DND-41 (cell line): ENCODE data around the gene C17orf107.

Experiments used
- ATAC-seq: fragments of 200-7000 bp; cut with Tn5 transposase; 3 replicates; pipeline ENCODE4 v1.9.1; 2021; ENCODE audit warnings: low read depth; ENCODE audit not compliant: insufficient read depth
- DNase-seq: peaks from one replicate; pipeline ENCODE4 v3.0.0-alpha.2; 2020
- H2AFZ ChIP-seq: 2 replicates; pipeline ENCODE4 v1.6.0; 2012; ENCODE audit warnings: low read depth, low read length
- H3K27ac ChIP-seq: 2 replicates; pipeline ENCODE4 v1.5.1; 2012; ENCODE audit warnings: low read length, inconsistent platforms
- H3K27me3 ChIP-seq: fragments of 200-600 bp; sonication (generic); 2 replicates; pipeline ENCODE4 v1.6.0; 2012; ENCODE audit warnings: low read length, mild to moderate bottlenecking, inconsistent platforms; ENCODE audit not compliant: insufficient read depth, poor library complexity
- H3K36me3 ChIP-seq: 2 replicates; pipeline ENCODE4 v1.5.1; 2012; ENCODE audit warnings: low read length, inconsistent platforms; ENCODE audit not compliant: insufficient read depth
- H3K4me1 ChIP-seq: 2 replicates; pipeline ENCODE4 v1.5.1; 2012; ENCODE audit warnings: mild to moderate bottlenecking, low read length; ENCODE audit not compliant: insufficient read depth
- H3K4me2 ChIP-seq: 2 replicates; pipeline ENCODE4 v1.6.0; 2012; ENCODE audit warnings: mild to moderate bottlenecking, moderate library complexity, low read length, inconsistent platforms; ENCODE audit not compliant: insufficient read depth
- H3K4me3 ChIP-seq, 2 experiments: fragments of 200-600 bp in 1 of 2; shearing (Covaris generic) in 1 of 2; 2 replicates each; pipeline ENCODE4 v1.5.1; 2012 to 2016; ENCODE audit warnings: inconsistent platforms in 2 of 2, low read length in 2 of 2, mild to moderate bottlenecking in 2 of 2, low read depth in 1 of 2, moderate library complexity in 1 of 2
- H3K79me2 ChIP-seq: 2 replicates; pipeline ENCODE4 v1.6.0; 2012; ENCODE audit warnings: low read length, inconsistent platforms; ENCODE audit not compliant: insufficient read depth
- H3K9ac ChIP-seq: 2 replicates; pipeline ENCODE4 v1.6.0; 2012; ENCODE audit warnings: low read depth, mild to moderate bottlenecking, inconsistent platforms, low read length, moderate library complexity
- H3K9me3 ChIP-seq: 2 replicates; pipeline ENCODE4 v1.5.1; 2012; ENCODE audit warnings: low read length, moderate library complexity, mild to moderate bottlenecking, inconsistent platforms; ENCODE audit not compliant: insufficient read depth, severe bottlenecking
- H4K20me1 ChIP-seq: 2 replicates; pipeline ENCODE4 v1.6.0; 2012; ENCODE audit warnings: low read length; ENCODE audit not compliant: insufficient read depth
- CTCF ChIP-seq: IDR thresholded peaks from 2 replicates; pipeline ENCODE4 v1.5.1; 2012; ENCODE audit warnings: borderline replicate concordance, low read length, moderate library complexity, mild to moderate bottlenecking; ENCODE audit not compliant: poor library complexity, severe bottlenecking; ENCODE audit errors: extremely low read depth
- EZH2 ChIP-seq: IDR thresholded peaks from 3 replicates; pipeline ENCODE4 v1.6.1; 2012; ENCODE audit warnings: borderline replicate concordance, low read depth, mild to moderate bottlenecking, moderate library complexity, low read length, inconsistent platforms; ENCODE audit not compliant: severe bottlenecking

Gene C17orf107

GRCh38 chr17:4897198-4897687 is 2.1 kb upstream of the C17orf107 start:
- ATAC-seq, result no peak
- Histone ChIP-seq H3K4me2 (no peak overlapping the region), H3K4me1 (peaks cover under 1% of the 10 kb centered on the region; the same call in 1 of the 2 replicates), H3K27ac (no peak overlapping the region), H3K9ac (no peak overlapping the region), H3K27me3 (no peaks in the 10 kb centered on the region), H3K36me3 (peaks cover 50% of the 10 kb centered on the region), H3K79me2 (no peaks in the 10 kb centered on the region), H4K20me1 (peaks cover 8% of the 10 kb centered on the region), H3K4me3 (no peak overlapping the region), H3K9me3 (no peaks in the 10 kb centered on the region), H2AFZ (no peak overlapping the region)
- no peak for DNase-seq
- TF ChIP-seq EZH2 (no peak), CTCF (no peak)

- no peak overlapping the region for H3K4me3 ChIP-seq
- DNase-seq, result no peak
- H3K27ac ChIP-seq, result no peak overlapping the region
- H3K4me1 ChIP-seq, result peaks cover 6% of the 10 kb centered on the region
- no peak overlapping the region for H3K4me2 ChIP-seq
- H3K79me2 ChIP-seq, result no peaks in the 10 kb centered on the region
- ATAC-seq, result no peak
- no peak overlapping the region for H2AFZ ChIP-seq
- H3K27me3 ChIP-seq, result no peaks in the 10 kb centered on the region
- no peaks in the 10 kb centered on the region for H3K9me3 ChIP-seq
- peaks cover 45% of the 10 kb centered on the region for H3K36me3 ChIP-seq
- no peak for TF ChIP-seq CTCF
- TF ChIP-seq EZH2, result no peak
- no peak overlapping the region for H3K9ac ChIP-seq
- peaks cover 4% of the 10 kb centered on the region for H4K20me1 ChIP-seq
These were observed 1.6 kb upstream of the C17orf107 start for GRCh38 chr17:4897785-4898184.

- peaks cover 40% of the 10 kb centered on the region for H3K36me3 ChIP-seq
- no peak for ATAC-seq
These were observed 985 bp upstream of the C17orf107 start for GRCh38 chr17:4898351-4898750.

More at GRCh38 chr17:4898351-4898750, 985 bp upstream of the C17orf107 start:
- H3K4me1 ChIP-seq, result peaks cover 12% of the 10 kb centered on the region
- no peak overlapping the region for H3K4me2 ChIP-seq
- no peak overlapping the region for H3K9ac ChIP-seq
- H3K4me3 ChIP-seq, result no peak overlapping the region
- no peak for TF ChIP-seq CTCF
- no peak for TF ChIP-seq EZH2
- no peaks in the 10 kb centered on the region for H3K9me3 ChIP-seq
- H4K20me1 ChIP-seq, result peaks cover 3% of the 10 kb centered on the region
- DNase-seq, result no peak
- no peaks in the 10 kb centered on the region for H3K79me2 ChIP-seq
- H3K27ac ChIP-seq, result no peak overlapping the region
- H3K27me3 ChIP-seq, result no peaks in the 10 kb centered on the region
- H2AFZ ChIP-seq, result no peak overlapping the region
